Tibial nerve (tissue), 4 donors: ENCODE measurements around the gene DDX56.

ENCODE experiments used
- EP300 ChIP-seq, 2 donors: sonication (generic); formaldehyde crosslinking; IDR thresholded peaks; one replicate each; pipeline ENCODE4 v1.6.1; 2017; ENCODE audit warnings: antibody characterized with exemption in 2 of 2, mild to moderate bottlenecking in 1 of 2
- POLR2A ChIP-seq, 2 donors: fragments of 450-650 bp; IDR thresholded peaks; one replicate each; pipeline ENCODE4 v1.6.1; 2017; ENCODE audit warnings: antibody characterized with exemption in 2 of 2, mild to moderate bottlenecking in 2 of 2, moderate library complexity in 2 of 2
- TF ChIP-seq, protein P1 (sequence below), 5 experiments: fragments of 200-600 bp in 3 of 5; fragments of 450-650 bp in 2 of 5; sonication (generic) in 3 of 5; IDR thresholded peaks; one replicate each; pipeline ENCODE4 v1.5.1; 2016 to 2019; ENCODE audit warnings: antibody characterized with exemption in 5 of 5, mild to moderate bottlenecking in 3 of 5, moderate library complexity in 2 of 5

DNA sequence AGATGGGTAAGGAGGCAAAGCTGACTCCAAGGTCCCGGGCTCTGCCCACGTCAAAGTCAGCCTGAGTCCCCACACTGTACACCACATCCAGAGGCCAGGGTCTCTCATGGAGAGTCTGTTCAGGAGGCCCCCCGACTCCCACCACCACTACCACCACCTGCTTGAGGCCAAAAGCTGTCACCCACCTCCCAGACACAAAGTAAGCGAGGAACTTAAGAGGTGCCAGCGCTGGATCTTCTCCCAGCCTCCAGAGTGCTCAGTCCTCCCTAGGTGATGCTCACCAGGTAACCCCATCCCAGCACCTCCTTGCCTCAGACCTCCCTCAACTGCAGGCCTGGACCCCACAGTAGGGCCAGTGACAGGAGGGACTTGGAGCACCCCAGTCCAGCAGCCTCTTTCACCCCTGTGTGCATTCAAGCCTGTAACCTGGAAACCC lies 33.1 kb downstream of the DDX56 start:
- TF ChIP-seq, protein P1, sequence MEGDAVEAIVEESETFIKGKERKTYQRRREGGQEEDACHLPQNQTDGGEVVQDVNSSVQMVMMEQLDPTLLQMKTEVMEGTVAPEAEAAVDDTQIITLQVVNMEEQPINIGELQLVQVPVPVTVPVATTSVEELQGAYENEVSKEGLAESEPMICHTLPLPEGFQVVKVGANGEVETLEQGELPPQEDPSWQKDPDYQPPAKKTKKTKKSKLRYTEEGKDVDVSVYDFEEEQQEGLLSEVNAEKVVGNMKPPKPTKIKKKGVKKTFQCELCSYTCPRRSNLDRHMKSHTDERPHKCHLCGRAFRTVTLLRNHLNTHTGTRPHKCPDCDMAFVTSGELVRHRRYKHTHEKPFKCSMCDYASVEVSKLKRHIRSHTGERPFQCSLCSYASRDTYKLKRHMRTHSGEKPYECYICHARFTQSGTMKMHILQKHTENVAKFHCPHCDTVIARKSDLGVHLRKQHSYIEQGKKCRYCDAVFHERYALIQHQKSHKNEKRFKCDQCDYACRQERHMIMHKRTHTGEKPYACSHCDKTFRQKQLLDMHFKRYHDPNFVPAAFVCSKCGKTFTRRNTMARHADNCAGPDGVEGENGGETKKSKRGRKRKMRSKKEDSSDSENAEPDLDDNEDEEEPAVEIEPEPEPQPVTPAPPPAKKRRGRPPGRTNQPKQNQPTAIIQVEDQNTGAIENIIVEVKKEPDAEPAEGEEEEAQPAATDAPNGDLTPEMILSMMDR (IDR thresholded peaks at IDR 0.05), result no peak
- TF ChIP-seq POLR2A (IDR thresholded peaks at IDR 0.05), result no peak
- no peak for TF ChIP-seq EP300 (IDR thresholded peaks at IDR 0.05)
